Measurements from ENCODE around the gene RNF133.

The RNF133 gene, protein sequence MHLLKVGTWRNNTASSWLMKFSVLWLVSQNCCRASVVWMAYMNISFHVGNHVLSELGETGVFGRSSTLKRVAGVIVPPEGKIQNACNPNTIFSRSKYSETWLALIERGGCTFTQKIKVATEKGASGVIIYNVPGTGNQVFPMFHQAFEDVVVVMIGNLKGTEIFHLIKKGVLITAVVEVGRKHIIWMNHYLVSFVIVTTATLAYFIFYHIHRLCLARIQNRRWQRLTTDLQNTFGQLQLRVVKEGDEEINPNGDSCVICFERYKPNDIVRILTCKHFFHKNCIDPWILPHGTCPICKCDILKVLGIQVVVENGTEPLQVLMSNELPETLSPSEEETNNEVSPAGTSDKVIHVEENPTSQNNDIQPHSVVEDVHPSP

DNA sequence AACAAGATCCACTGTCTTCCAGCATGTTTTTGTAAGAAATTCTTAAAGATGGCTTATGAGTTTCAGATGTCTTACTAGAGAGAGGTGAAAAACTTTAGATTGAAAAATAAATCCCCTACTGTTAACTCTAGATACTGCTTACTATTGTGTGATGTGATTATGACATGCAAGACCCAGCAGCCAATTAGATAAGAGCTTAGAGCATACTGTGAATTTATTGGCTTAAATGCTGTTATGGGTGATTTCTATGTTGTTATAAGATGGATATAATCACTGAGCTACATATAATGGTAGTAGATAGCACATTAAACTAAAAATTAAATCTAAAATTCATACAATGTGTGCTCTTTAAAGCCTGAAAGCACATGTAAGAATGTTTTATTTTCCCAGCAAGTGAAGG lies at the start of gene RNF133:
Gene RNF133 (minus strand): TSS at position 101 of the 400 bp plus-strand sequence. CDS start 199 bp downstream, outside the sequence.
- no peak for DNase-seq (ENCODE audit: low read depth, low spot score)

GRCh38 chr7:122748195-122748594 lies 49.3 kb upstream of the RNF133 start:
- no peak for DNase-seq (ENCODE audit: low read depth, low spot score)

- no peak for DNase-seq (ENCODE audit: low read depth, low spot score)
Measured at GRCh38 chr7:122746948-122747347, 48.0 kb upstream of the RNF133 start.

- DNase-seq (ENCODE audit: low read depth, low spot score) = no peak
Measured at GRCh38 chr7:122743211-122743610, 44.3 kb upstream of the RNF133 start.

DNA sequence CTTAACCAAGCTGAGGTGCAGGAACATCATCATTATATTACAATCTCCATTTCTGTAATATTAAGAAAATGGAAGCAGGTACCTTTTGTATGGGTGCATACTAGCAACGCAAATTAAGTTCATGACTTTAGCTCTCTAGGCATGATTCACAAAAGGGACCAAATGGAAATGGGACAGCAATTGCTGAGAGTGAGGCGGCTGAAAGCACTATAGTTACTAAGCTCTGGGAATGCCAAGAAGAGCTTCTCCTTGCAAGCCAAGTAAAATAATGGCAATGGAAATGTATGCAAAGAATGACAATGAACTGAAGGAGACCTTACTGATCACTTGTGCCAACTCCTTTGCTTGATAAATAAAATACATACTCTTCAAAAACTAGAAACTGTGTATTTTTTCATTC lies 40.0 kb upstream of the RNF133 start:
- no peak for DNase-seq (ENCODE audit: low read depth, low spot score)

DNA sequence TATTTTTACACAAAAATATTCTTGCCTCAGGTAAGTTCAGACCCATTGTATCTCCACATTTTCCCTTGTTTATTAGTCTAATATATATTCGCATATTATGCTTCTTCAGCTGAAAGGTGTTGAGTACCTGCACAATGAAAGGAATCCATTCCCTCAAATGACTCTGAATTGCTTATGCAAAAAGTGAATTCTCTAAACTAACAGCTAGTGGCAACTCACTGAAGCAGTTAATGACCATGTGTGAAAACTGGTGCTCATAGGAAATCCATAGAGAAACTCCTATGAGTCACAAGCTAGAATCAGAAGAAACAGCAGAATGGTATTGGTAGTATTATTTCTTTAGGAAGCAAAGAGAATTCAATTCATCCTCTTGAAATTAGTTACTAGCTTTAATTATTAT lies 37.3 kb upstream of the RNF133 start:
- DNase-seq (ENCODE audit: low read depth, low spot score) = no peak

DNA sequence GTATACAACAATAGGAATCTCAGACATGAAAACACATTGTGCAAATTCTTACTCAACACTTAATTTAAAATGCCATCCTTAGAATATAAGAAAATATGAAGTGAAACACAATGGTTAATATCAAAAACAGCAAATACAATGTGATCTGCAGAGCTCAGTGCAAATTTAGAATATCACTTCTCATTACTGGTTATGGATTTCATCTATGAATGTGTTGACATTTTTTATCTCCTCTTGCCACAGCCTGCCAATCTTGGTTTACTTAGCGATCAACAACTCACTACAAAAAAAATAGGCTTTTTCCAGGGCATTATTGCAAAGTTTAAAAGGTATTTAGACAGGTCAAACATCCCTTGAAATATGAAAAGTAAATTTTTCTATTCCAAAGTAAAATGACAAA lies 28.8 kb upstream of the RNF133 start:
- no peak for DNase-seq (ENCODE audit: low read depth, low spot score)

- no peak for DNase-seq (ENCODE audit: low read depth, low spot score)
Measured at GRCh38 chr7:122727354-122727753, 28.4 kb upstream of the RNF133 start.

DNA sequence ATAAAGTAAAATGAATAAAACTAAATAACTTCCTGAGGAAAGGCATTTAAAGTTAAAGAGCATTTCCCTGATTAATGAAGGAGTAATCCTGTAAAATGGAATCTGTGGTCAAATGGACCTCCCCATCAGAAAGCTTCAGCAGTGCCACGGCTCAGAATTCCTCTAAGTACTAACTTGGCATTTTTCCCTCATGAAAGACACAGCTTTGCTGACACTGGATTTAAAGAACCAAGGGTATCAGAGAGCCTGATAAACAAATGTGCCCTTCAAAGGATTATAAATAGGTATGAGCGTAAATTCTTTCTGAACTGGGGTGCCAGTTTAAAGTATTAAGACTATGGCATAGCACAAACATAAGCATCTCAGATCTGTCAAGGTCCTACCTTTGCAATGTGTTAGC lies 28.0 kb upstream of the RNF133 start:
- no peak for DNase-seq (ENCODE audit: low read depth, low spot score)

- DNase-seq (ENCODE audit: low read depth, low spot score) = no peak
Measured at GRCh38 chr7:122724366-122724765, 25.4 kb upstream of the RNF133 start.

DNA sequence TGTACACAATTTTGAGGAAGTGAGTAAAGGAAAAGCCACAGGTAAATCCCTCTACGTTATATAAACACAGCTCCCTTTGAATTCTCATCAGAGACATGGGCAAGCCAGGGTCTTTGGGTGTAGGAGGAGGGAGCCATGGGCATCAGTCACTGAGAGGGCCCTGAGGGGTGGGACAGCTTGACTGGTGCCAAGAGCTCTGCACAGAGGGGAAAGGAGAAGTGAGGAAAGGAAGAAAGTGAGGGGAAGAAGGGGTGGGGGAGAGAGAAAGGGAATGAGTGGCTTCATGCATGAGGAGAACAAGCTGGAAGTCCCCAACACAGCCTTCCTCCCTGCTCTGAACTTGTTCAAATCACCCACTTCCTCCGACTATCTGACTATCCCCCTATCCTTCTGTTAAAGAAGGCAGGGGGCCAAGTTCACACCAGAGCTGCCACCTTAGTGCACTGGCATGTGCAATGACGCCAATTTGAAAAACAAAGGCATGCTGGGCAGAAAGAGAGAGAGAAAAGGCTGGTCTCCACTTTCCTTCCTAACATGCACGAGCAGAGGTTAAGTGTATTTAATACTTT lies 20.2 kb upstream of the RNF133 start:
- DNase-seq (ENCODE audit: low read depth, low spot score) = no peak

DNA sequence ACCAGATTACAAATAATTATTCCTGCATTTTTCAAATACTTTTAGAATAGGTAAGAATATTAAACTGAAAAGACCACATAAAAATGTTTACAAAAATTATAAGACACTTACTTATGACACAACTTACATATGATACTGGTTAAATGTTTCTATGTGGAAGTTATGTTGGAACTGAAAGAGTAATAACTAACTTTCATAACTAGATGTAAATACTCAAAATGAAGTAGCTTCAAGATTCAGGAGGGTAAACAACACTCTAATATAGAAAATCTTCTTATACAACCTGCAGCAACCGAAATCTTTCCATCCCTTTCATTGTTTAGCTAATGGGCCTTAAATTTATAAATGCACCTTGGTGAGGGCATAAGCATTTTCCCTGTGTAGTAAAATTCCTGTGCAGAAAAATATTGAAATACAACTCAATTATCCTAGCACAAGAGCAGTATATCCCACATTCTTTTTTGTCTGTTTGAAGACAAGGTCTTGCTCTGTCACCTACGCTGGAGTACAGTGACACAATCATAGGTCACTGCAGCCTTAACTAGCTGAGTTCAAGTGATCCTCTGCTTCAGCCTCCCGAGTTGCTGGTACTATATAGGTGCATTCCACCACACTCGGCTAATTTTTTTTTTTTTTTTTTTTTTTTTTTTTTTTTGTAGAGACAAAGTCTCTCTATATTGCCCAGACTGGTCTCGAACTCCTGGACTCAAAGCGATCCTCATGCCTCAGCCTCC lies 18.6 kb upstream of the RNF133 start:
- DNase-seq (ENCODE audit: low read depth, low spot score) = no peak

DNA sequence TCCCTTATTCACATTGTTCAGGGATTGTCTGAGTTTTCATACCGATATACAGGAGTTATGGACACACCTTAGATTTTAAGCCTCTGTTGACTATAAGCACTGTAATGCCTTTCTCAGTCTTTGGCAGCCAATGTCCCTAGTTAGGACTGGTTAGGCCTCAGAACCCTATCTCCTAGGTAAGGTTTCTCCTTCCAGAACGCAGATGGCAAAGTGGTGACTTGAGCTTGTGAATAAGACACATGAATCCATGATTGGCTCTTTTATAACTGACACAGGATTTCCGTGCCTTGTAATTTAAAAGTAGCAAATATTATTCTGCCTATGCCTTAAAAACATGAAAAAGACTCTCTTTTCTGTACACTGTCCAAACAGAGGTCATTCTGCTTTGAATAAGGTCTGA lies 16.3 kb upstream of the RNF133 start:
- no peak for DNase-seq (ENCODE audit: low read depth, low spot score)

- DNase-seq (ENCODE audit: low read depth, low spot score) = no peak
Measured at GRCh38 chr7:122710916-122711315, 12.0 kb upstream of the RNF133 start.

DNA sequence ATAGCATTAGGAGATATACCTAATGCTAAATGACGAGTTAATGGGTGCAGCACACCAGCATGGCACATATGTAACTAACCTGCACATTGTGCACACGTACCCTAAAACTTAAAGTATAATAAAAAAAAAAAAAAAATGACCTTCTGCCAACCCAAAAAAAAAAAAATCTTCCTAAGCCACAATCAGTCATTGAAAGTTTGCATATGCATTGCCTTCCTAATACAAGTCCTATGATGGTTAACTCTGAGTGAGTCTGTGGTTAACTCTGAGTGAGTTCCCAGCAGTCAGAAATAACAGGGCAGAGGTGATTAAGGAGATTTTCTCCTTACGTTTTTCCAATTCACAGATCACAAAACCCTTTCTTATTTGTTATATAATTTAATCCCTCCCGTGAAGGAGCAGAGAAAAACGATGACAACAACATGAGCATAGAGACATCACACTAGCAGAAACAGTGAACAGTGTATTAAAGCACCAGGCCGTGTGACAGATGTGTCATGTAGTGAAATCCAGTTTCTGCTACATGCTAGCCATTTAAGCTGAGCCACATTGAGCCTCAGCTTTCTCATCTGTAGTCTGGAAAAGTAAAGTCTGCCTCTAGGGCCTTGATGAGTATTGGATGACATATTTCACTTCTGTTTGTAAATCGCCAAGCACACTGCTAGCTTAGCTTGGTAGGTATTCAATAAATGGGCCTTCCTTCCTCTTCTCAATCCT lies 11.2 kb upstream of the RNF133 start:
- no peak for DNase-seq (ENCODE audit: low read depth, low spot score)

DNA sequence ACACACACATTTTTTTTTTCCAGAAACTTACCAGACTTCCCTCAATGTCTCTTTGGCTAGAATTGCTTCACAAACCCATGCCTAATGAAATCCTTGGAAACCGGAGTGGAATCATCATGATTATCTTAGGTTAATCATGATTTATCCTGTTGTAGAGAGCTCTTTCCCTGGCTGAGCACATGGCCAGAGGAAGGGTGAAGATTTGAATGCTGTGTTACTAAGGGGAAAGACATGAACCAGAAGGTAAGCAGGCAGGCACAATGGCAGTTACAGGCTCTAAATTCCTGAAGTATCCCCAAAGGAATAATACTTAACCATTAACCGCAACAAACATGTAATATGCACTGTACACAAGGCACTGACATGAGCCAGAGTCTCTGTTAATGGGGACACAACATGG lies 7.9 kb upstream of the RNF133 start:
- DNase-seq (ENCODE audit: low read depth, low spot score) = no peak

GRCh38 chr7:122702872-122703510 lies 4.1 kb upstream of the RNF133 start, which contains the start of gene RNF148:
Gene RNF148 (minus strand): TSS chr7:122702922. CDS start chr7:122702750, 172 bp downstream.
- DNase-seq (ENCODE audit: low read depth, low spot score) = no peak

DNA sequence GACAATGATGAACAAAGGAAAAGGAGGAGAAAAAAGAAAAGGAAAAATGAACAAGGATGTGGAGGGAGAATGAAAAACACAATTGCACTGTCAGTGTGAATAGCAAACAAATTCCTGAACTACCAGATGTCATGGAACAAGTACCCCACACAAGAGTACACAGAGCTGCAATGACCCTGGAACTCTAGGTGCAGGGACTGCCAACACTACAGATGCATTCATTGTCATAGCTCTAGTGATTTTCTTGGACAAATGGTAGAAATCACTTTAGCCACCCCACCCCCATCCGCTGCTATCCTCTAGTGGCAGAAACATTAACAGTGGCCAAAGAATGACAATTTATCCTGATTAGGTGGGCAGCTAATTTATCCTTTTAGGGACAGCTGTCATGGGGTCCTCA lies 3.1 kb downstream of the RNF133 start:
- DNase-seq (ENCODE audit: low read depth, low spot score) = no peak

- no peak for DNase-seq (ENCODE audit: low read depth, low spot score)
Measured at GRCh38 chr7:122694697-122695096, 4.2 kb downstream of the RNF133 start.

DNA sequence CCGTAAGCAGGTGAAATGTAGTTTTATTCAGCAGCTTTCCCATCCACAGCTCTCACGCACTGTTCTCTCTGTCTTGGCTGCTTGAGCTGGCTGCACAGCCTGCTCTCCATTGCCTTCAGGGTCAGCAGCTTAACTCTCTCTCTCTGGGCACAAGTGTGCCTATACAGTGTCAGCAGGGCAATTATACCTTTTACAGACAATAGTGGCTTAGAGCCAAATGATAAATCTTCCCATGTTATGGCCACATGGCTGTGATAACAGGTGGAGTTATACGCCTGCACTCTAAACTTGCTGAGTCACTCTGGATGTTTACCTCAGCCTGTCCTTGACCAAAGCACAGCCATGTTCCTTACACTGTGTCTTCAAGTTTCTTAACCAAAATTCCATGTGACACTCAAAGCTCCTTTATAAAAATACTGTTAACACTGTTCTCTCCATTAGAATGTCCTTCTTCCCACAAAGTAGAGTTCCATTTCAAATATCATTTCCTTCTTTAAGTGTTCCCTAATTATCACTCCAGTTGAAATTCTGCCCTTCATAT lies 6.1 kb downstream of the RNF133 start:
- no peak for DNase-seq (ENCODE audit: low read depth, low spot score)

- no peak for DNase-seq (ENCODE audit: low read depth, low spot score)
Measured at GRCh38 chr7:122691569-122692235, 7.2 kb downstream of the RNF133 start.

Measured in brain pericyte (primary cell).